IPS DF 4.7 (cell line): ENCODE results near the gene CPB2.

Source experiments
- DNase-seq: peaks from one replicate; pipeline ENCODE4 v3.0.0-alpha.2; 2013; ENCODE audit warnings: low spot score; ENCODE audit errors: extremely low read depth

The CPB2 gene

DNA sequence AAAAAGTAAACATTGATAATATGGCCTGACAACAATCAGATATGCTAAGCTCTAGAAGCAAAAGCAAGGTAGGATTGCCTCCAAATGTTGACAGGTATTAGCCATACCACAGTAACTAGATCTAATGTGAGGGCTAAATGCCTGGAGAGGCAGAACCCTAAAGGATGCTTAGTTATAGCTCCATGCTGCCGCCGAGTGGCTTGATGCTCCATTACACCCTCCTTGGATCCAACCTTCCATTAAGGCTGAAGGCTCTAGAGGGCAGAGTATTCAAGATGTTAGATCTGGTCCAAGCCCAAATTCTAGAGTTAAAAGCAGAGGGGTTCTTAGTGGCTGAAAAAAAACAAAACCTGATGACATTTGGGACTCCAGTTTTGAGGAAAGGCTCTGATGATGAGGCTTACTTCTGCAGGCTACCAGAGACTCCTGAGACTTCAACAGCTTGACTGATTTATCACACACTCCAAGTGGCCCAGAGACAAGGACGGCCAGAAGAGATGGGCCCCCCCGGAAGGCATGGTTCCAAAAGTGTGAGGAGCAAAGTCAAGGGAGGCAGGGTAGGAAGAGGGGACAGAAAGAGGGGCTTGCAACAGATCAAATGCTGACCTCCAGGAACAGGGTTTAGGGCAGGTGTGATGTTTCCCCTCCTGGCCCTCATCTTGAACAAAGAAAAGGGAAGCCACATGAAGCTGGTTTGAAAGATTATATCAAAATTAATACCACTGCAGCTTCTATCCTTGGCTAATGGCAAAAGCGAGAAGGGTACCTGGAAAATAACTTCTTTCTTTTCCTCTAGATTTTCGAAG, 21.9 kb upstream of the CPB2 start:
- peak; percentile 81 for DNase-seq

DNA sequence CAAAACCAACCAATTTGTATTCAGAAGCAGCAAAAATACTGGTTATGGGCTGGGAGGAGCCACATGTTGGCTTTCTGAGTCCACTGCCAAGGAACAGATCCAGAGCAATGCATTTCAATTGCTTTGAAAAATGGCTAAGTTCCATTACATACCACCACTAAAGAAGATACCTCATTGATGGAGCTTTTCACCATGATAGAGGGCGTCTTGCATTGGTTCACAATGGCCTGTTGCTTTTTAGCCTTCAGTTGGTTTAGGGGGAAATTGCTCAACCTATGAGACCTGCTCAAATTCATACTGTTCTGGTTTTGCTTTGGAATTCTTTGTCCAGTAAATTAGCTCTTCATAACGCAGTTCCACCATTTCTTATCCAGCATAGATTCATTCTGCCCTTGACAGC, 21.2 kb upstream of the CPB2 start:
- no peak for DNase-seq

DNA sequence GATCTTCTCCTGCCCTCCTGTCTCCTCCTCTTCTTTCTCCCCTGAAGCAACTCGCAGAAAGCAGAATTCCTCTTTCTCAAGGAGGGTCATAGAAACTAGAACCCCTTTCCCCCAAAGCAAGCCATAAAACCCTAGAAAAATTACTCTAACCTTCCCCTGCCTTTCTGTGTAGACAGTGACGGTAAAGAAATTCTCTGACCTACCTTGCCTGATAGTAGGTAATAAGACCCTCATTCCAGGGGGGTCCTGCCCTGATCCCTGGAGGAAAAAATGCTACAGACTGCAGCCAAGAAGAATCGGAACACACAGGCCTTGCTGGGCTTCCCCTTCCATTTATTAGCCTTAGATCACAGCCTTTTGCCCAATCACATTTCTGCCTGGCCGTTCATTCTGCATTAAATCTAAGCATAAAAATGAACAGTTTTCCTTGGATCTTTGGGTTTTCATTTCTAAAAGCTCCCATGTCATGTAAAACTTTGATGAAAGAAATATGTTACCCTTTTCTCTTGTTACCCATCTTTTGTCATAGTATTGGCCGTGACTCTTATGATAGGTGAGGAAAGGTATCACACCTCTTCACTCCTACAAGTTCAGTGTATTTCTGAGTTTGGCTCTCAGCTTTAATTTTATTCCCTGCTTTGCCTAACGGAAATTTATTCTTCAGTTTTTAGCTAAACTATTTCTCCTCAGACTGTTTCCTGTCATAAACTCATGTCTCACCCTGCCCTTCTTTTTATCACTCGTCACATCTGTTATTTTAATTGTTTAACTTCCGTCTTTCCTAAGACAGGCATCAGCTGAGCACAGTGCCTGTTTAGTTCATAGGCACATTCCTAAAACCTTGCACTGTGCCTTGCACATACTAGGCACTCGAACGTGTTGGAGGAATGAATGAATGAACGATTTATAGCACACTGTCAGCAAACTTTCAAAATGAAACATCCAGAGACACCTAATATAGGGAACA, 20.4 kb upstream of the CPB2 start:
- DNase-seq = no peak

DNA sequence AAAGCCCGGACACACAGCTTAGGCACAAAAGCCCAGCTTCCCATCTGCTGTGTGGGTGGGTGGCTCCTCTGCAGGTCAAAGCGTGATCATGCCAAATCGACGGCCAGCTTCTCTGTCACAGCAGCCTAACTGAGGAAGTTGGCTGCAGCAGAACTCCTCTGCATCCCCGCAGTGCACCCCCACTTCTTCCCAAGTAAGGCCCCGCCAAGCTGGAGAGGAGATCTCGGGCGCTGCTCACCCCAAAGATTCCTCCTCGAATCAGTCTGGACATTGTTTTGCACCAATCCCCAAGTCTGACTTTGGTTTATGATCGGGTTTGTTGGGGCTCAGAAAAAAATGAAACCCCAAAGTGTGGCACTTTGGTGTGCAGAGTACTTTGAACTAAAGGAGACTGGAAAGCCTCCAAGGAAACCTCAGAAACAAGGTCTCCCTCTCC, 19.7 kb upstream of the CPB2 start:
- DNase-seq = no peak

DNA sequence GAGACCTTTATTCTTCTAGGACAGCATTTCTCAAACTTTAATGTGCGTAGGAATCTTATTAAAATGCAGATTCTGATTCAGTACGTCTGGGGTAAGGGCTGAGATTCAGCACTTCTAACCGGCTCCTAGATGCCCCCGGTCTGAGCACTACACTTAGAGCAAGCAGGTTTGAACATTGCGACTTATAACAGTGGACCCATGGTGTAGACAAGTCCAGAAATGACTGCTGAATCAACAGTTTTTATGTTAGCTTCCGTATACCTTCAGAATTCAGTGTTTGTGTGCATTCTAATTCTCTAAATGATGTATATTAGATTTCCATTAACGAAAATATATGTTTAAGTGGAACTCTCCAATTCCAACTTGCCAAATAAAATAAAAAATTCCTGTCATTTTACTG, 17.5 kb upstream of the CPB2 start:
- DNase-seq = no peak

DNA sequence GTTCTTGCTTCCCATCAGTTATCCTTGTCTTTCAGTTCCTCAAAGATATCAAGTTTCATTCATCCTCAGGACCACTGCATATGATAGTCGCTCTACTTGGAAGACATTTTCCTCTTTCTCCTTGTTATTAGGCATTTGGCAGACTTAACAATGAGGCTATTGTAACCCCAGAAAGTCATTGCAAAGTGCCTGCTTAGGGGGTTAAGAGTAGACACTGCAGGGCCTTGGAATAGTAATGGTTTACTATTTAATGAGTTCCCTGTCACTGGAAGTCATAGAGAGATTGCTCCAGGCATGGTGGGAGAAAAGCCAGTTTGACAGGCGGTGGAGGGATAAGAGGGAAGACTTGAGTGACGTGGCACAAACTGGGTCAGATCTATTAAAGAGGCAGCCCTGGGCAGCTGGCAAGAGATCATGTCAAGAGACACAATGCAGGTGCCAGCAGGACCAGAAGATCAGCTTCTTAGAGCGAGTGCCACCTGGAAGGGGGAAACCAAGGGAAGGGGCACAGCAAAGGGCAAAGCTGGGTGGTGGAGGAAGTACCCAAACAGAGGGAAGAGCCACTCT, 16.8 kb upstream of the CPB2 start:
- DNase-seq = no peak

DNA sequence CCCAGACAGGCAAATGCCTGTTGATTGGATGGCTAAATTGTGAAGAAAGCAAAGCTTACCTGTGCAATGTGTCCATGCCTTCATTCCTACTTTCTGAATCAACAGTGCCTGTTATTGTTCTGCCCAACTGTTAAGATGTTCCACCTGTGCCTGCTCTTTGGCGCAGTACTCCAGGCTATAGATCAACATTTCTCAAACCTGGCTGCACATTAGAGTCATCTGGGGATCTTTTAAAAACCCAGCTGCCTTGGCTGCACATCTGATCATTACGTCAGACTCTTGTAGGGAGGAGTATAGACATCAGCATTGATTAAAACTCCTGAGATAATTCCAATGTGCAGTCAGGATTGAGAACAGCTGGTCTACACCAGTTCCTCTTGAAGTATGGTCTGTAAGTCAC, 16.2 kb upstream of the CPB2 start:
- DNase-seq = no peak

DNA sequence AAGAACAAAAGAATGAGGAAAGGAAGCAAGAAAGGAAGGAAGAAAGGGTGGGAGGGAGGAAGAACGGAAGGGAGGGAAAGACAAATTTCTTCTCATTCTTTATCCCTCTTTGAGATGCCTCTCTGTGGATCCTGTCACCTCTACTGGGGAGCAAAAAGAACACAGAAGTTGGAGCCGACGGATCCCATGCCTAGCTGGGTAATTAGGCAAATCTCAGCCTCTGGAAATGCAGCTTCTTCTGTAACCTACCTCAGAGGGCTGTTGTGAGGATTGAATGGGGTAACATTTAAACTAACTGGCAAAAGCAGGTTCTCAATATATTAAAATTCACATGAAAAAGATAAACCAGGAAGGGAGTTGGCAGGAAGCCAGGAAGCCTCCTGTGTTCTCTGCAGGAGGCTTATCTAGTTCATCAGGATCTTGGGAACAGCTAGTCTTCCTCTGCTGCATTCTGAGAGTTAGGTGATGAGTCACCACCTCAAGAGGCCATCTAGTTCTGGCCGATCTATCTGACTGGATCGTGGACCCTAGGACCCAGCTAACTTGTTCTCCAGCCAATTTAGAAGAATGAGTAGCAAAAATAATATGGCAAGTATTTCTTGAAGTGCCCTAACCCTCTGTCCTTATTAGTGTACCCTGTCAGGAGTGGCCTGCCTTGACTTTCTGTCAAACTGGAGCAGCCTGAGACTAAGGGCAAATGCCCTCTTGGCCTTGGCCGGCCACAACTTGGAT, 15.2 kb upstream of the CPB2 start:
- DNase-seq = peak; percentile 38

DNA sequence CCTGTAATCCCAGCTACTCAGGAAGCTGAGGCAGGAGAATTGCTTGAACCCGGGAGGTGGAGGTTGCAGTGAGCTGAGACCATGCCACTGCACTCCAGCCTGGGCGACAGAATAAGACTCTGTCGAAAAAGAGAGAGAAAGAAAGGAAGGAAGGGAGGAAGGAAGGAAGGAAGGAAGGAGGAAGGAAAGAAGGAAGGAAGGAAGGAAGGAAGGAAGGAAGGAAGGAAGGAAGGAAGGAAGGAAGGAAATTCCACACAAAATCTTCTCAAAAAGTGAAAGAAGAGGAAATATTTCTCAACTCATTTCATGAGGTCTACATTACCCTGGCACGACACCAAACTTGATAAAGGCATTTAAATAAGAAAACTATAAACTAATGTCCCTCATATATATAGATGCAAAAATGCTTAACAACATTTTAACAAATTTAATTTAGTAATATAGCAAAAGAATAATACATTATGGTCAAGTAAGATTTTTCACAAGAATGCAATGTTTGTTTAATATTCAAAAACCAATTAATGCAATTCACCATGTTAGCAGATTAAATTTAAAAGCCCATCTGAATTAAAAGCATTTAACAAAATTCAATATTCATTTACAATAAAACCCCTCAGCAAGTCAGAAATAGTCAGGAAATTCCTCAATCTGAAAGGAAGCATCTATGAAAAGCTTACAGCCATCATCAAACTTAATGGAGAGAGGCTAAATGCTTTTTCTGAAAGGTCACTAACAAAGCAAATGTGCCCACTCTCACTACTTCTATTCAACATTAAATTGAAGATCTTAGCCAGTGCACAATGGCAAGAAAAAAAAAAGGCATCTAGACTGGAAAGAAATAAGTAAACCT, 12.0 kb upstream of the CPB2 start:
- DNase-seq = no peak

DNA sequence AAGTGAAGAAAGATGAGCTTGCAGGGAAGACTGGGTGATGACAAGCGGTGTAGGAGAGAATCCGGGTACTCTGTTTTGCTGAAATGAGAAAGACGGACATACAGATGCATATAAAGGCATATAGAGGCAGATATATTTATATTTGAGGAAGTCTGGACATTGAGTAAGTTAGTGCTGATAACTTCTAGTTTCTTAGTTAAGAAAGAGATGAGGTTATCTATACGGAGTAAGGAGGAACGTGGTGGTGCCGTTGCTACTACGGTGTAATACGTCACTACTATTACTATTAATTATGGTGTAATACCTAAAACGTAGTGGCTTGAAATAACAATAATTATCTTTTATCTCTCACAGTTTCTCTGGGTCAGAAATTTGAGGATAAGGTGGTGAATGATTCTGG, 9.8 kb upstream of the CPB2 start:
- no peak for DNase-seq

DNA sequence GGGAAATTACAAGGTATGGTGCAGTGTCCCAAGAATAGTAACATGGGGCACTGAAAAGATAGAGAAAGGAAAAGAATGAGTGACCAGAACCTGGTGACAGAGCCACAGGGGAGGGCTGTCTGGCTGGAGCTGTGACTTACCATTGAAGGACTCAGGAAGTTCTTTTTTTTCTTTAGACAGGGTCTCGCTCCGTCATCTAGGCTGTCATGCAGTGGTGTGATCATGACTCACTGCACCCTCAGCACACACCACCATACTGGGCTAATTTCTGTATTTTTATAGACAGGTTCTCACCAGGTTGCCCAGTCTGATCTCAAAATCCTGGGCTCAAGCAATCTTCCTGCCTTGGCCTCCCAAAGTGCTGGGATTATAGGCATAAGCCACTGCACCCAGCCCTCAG, 8.8 kb upstream of the CPB2 start:
- no peak for DNase-seq

DNA sequence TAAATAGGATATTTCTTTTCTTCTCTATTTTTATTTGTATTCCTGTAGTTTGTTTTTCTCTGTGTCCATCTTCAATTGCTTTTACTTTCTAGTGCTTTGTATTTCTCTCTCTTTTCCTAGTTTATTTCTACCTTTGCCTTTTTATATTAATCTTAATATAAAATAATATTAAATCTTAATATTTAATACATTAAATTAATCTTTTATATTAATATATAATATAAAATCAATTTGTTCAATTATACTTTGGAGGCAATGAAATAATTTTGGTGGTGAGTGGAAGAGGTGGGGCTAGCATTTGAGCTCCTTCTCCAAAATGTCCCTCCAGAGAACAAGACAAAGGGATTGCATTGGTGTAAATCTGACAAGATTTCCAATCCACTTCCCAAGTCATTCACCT, 6.3 kb upstream of the CPB2 start:
- no peak for DNase-seq

DNA sequence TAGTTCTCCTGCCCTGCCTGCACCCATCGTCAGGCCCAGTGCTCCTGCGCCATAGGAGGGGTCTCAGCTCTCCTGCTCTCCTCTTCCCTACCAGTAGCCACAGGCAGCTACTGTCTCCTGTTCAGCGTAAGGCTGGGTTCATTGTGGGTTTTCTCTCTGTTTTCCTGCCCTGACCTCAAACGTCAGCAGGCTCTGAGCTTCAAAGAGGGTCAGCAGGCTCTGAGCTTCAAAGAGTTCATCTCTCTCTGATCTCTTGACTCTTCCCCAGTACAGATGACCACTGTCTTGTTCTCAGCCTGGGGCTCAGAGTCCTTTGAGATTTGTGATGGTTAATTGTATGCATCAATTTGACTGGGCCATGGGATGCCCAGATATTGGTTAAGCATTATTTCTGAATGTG, 4.6 kb upstream of the CPB2 start:
- DNase-seq = no peak

DNA sequence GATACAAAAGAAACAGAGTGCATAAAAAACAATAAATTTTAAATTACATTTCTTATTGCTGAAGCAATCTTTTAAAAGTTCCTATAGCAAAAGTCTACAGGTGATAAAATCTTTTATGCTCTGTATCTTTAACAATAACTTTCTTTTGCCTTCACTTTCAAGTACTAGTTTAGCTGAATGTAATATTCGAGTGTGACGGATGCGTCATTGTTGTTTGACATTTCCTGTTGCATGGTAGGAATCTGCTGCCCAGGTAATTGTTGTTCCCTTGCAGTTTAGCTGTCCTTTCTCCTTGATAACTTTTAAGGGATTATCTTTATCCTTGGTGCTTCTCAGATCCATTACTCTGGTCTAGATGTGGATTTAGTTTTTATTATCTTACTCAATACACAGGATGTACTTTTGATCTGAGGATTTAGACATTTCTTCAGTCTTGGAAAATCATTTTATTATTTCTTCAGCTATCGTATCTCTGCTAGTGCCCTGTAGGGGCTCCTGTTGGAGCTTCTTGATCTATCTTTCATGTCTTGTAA, 2.1 kb upstream of the CPB2 start:
- no peak for DNase-seq

DNA sequence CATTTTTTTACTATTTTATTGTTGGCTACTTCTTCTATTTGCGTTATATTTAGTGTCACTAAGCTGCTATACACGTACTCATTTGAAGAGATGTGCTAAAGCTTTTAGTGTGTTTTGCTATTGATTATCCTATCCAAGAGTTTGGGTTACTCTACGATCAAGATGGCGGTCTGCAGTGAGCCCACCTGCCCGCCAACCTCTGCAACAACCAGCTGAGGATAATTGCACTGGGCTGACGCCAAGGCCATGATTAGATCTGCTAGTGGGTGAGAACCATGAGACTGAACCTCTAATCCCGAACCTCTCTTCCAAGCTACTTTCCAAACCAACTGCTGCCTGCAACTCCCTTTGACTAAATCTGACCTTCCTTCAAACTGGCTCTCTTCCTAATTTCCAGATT, 1.8 kb downstream of the CPB2 start:
- DNase-seq = no peak

DNA sequence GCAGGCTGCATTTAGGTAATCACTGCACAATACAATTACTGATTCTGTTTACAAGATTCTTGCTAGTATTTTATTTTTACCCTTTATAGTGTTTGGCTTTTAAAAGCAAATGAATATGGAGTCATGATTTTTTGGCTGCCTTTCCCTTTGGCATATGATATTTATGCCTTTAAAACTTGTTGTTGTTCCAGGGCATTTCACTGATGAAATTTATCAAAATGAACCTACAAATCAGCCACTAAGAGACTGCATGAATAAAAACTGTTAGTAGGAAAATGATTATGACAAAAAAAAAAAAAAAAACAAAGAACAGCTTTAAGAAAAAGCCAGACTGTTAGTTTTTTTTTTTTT, 2.6 kb downstream of the CPB2 start:
- no peak for DNase-seq

DNA sequence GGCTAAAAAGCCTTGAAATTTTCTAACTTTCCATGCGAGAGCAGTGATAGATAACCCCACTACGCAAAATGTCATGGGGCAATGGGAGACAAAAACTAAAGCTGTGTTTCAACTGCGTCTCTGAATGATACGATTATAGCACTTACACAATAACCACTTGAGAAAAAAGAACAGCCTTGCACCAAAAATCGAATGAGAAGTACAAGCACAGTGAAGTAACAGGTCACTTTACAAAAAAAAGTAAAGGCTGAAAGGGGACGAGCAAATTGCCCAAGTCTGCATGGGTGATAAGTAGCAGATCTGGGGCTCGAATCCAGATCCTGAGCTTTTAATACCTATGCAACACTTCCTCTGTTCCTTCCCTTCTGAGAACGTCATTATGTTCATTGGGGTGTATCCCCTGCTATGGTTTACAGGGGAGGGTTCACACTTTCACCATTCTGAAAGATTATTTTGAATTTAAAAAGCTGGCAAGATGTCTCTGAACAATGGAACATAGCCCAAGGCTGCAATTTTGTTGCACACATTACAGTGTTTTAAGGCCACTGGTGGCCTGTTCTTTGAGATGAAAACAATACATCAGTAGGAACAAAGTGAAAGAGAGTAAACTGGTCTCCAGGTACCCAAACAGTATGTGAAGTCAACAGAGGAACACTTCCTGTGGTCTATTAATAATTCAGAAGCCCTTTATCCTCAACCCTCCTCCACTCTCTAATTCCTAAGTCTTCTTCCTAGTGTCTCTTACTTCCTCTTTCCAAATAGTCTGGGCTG, 3.2 kb downstream of the CPB2 start:
- DNase-seq = no peak

DNA sequence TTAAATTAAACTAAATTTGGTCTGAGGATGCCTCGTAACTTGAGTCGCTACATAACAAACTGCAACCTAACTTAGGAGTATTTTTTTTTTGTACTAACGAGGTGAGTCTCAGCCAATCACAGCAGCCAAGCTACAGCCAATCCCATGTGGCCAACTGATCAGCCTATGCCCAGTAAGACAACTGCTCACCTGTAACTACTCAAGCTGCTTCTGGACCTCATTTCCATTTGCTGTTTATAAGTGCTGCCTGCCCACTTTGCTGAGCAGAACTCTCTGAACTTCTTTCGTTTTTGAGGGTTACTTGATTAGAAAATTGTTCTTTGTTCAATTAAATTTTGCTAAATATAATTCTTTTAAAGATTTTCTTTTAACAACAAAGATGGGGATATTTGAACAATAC, 3.8 kb downstream of the CPB2 start:
- no peak for DNase-seq

DNA sequence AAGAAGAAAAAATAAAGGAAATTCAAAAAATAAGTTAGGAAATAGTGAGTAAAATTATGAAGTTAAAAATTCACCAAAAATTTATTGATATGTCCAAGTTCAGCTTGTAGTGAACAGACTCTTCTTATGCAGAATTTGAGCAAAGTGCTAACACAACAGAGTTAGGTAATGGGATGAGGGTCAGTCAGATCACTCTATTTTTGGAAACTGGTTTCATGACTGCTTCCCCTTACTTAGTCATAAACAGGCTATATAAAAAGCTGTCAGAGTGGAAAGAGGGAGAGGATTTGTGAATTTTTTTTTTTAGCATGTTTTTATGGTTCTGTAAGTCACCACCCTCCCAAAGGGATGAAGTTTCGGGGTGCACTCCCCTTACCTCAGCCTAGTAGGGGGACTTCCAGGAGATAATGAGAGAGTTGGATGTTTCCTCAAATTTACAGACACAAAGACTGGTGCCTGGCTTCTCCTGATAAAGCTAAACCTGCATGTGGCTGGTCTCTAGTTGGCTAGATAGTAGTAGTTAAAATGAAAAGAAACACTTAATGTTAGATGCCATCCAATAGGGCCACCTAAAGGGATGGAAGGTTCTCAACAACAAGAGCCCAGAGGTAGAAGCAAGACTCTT, 4.5 kb downstream of the CPB2 start:
- DNase-seq = no peak
